Mesendoderm (in vitro differentiated cells): ENCODE measurements around the gene EAPP.

Experiments
- DNase-seq: peaks from one replicate; pipeline ENCODE4 v3.0.0; 2013
- H2AK5ac ChIP-seq: 2 replicates; pipeline ENCODE4 v1.6.1; 2013; ENCODE audit warnings: low read length, inconsistent platforms
- H2BK120ac ChIP-seq: 2 replicates; pipeline ENCODE4 v1.6.1; 2013; ENCODE audit warnings: low read depth, mild to moderate bottlenecking, low read length, moderate library complexity, mixed read lengths
- H2BK15ac ChIP-seq: replicated peaks from 2 replicates; pipeline ENCODE4 v1.6.1; 2013; ENCODE audit warnings: low read depth, mild to moderate bottlenecking, moderate library complexity
- H2BK5ac ChIP-seq: 2 replicates; pipeline ENCODE4 v1.6.1; 2013; ENCODE audit warnings: low read length, inconsistent platforms
- H3K18ac ChIP-seq: 2 replicates; pipeline ENCODE4 v1.6.1; 2013; ENCODE audit warnings: mild to moderate bottlenecking, low read length, mixed read lengths
- H3K23ac ChIP-seq: one replicate; pipeline ENCODE4 v1.6.1; 2013; ENCODE audit warnings: low read length
- H3K27ac ChIP-seq: 2 replicates; pipeline ENCODE4 v1.5.1; 2013; ENCODE audit warnings: low read depth, mild to moderate bottlenecking, inconsistent platforms, low read length, moderate library complexity
- H3K27me3 ChIP-seq: 2 replicates; pipeline ENCODE4 v1.6.1; 2013; ENCODE audit warnings: low read length, control low read depth, mild to moderate bottlenecking, inconsistent platforms; ENCODE audit not compliant: insufficient read depth, poor library complexity
- H3K36me3 ChIP-seq: 2 replicates; pipeline ENCODE4 v1.6.1; 2013; ENCODE audit warnings: low read length, inconsistent platforms; ENCODE audit not compliant: control insufficient read depth, insufficient read depth
- H3K4ac ChIP-seq: one replicate; pipeline ENCODE4 v1.6.1; 2013; ENCODE audit warnings: low read depth, mild to moderate bottlenecking, low read length, moderate library complexity
- H3K4me1 ChIP-seq: 2 replicates; pipeline ENCODE4 v1.6.1; 2013; ENCODE audit warnings: low read depth, low read length, inconsistent platforms; ENCODE audit not compliant: control insufficient read depth
- H3K4me2 ChIP-seq: 2 replicates; pipeline ENCODE4 v1.6.1; 2013; ENCODE audit warnings: low read length
- H3K4me3 ChIP-seq: 2 replicates; pipeline ENCODE4 v1.5.1; 2013; ENCODE audit warnings: mild to moderate bottlenecking, low read length
- H3K56ac ChIP-seq: one replicate; pipeline ENCODE4 v1.6.1; 2013; ENCODE audit warnings: low read length
- H3K79me1 ChIP-seq: 2 replicates; pipeline ENCODE4 v1.6.1; 2013; ENCODE audit warnings: low read length, inconsistent platforms
- H3K79me2 ChIP-seq: 2 replicates; pipeline ENCODE4 v1.6.1; 2013; ENCODE audit warnings: mild to moderate bottlenecking, low read length; ENCODE audit not compliant: control insufficient read depth, insufficient read depth
- H3K9ac ChIP-seq: 2 replicates; pipeline ENCODE4 v1.6.1; 2013; ENCODE audit warnings: low read length, inconsistent platforms
- H4K5ac ChIP-seq: one replicate; pipeline ENCODE4 v1.6.1; 2013; ENCODE audit warnings: low read length
- H4K8ac ChIP-seq: one replicate; pipeline ENCODE4 v1.6.1; 2013; ENCODE audit warnings: low read depth, mild to moderate bottlenecking, control low read depth, low read length, moderate library complexity
- WGBS: extraction: QIAGEN DNeasy Blood & Tissue Kit; methylation state at CpG from one replicate; pipeline ENCODE4 v1.1.7; 2013; ENCODE audit warnings: low lambda C conversion rate, missing lambda C conversion rate; ENCODE audit not compliant: insufficient coverage; ENCODE audit errors: extremely low coverage; 5-methylcytosine and 5-hydroxymethylcytosine counted together

The EAPP gene

GRCh38 chr14:34502545-34503225 lies 36.8 kb downstream of the EAPP start:
- no CpG with 5 or more reads among the region's 2 CpGs for WGBS
- H3K9ac ChIP-seq = no peak overlapping the region
- H2BK120ac ChIP-seq = no peak overlapping the region
- H3K23ac ChIP-seq = no peak overlapping the region
- H3K4me2 ChIP-seq = no peak overlapping the region
- no peak for DNase-seq
- H3K4ac ChIP-seq = no peak overlapping the region
- H3K18ac ChIP-seq = no peak overlapping the region
- H4K8ac ChIP-seq = no peak overlapping the region
- H2BK15ac ChIP-seq = no peak overlapping the region
- H3K36me3 ChIP-seq = no peaks in the 10 kb centered on the region
- no peaks in the 10 kb centered on the region for H3K27me3 ChIP-seq
- no peaks in the 10 kb centered on the region for H3K79me2 ChIP-seq
- H4K5ac ChIP-seq = no peak overlapping the region
- H3K27ac ChIP-seq = no peak overlapping the region
- no peak overlapping the region for H3K56ac ChIP-seq
- H2BK5ac ChIP-seq = no peak overlapping the region
- peaks cover 2% of the 10 kb centered on the region for H3K4me1 ChIP-seq
- H2AK5ac ChIP-seq = no peak overlapping the region
- no peak overlapping the region for H3K4me3 ChIP-seq
- no peaks in the 10 kb centered on the region for H3K79me1 ChIP-seq

GRCh38 chr14:34502001-34502400 lies 37.5 kb downstream of the EAPP start:
- no peak overlapping the region for H3K4me2 ChIP-seq
- H3K79me2 ChIP-seq = no peaks in the 10 kb centered on the region
- H3K4me1 ChIP-seq = peaks cover 4% of the 10 kb centered on the region
- no peak overlapping the region for H4K5ac ChIP-seq
- H2BK15ac ChIP-seq = no peak overlapping the region
- H3K4ac ChIP-seq = no peak overlapping the region
- H3K36me3 ChIP-seq = no peaks in the 10 kb centered on the region
- DNase-seq = no peak
- no peak overlapping the region for H3K4me3 ChIP-seq
- H3K18ac ChIP-seq = no peak overlapping the region
- WGBS = no CpG with 5 or more reads among the region's 2 CpGs
- no peak overlapping the region for H2AK5ac ChIP-seq
- no peak overlapping the region for H2BK120ac ChIP-seq
- H4K8ac ChIP-seq = no peak overlapping the region
- H3K23ac ChIP-seq = no peak overlapping the region
- no peak overlapping the region for H3K56ac ChIP-seq
- H3K27ac ChIP-seq = no peak overlapping the region
- no peaks in the 10 kb centered on the region for H3K79me1 ChIP-seq
- H3K9ac ChIP-seq = no peak overlapping the region
- no peak overlapping the region for H2BK5ac ChIP-seq
- H3K27me3 ChIP-seq = no peaks in the 10 kb centered on the region

GRCh38 chr14:34501004-34501580 lies 38.4 kb downstream of the EAPP start:
- no peak overlapping the region for H4K8ac ChIP-seq
- H2BK5ac ChIP-seq = no peak overlapping the region
- H2BK15ac ChIP-seq = no peak overlapping the region
- no peaks in the 10 kb centered on the region for H3K36me3 ChIP-seq
- H3K79me1 ChIP-seq = no peaks in the 10 kb centered on the region
- no peak overlapping the region for H3K18ac ChIP-seq
- no peak overlapping the region for H3K23ac ChIP-seq
- H4K5ac ChIP-seq = no peak overlapping the region
- no peak overlapping the region for H3K9ac ChIP-seq
- no peak overlapping the region for H3K56ac ChIP-seq
- no peak overlapping the region for H2AK5ac ChIP-seq
- peaks cover 4% of the 10 kb centered on the region for H3K4me1 ChIP-seq
- 100% methylated on average over 1 of the region's 5 CpGs for WGBS
- no peak overlapping the region for H3K27ac ChIP-seq
- no peak overlapping the region for H3K4ac ChIP-seq
- H3K79me2 ChIP-seq = no peaks in the 10 kb centered on the region
- no peak overlapping the region for H3K4me2 ChIP-seq
- H3K27me3 ChIP-seq = no peaks in the 10 kb centered on the region
- DNase-seq = no peak
- no peak overlapping the region for H3K4me3 ChIP-seq
- no peak overlapping the region for H2BK120ac ChIP-seq

- Histone ChIP-seq H3K27me3 (no peaks in the 10 kb centered on the region), H3K36me3 (no peaks in the 10 kb centered on the region)
Observed at GRCh38 chr14:34498684-34499412, 40.7 kb downstream of the EAPP start.

GRCh38 chr14:34496679-34497513 lies 42.6 kb downstream of the EAPP start:
- Histone ChIP-seq H3K79me2 (no peaks in the 10 kb centered on the region), H3K4me3 (no peak overlapping the region), H3K4me2 (no peak overlapping the region), H2BK15ac (no peak overlapping the region), H3K9ac (peak overlapping the region; percentile 8), H3K18ac (no peak overlapping the region), H3K79me1 (no peaks in the 10 kb centered on the region), H3K56ac (no peak overlapping the region), H2BK5ac (no peak overlapping the region), H3K36me3 (no peaks in the 10 kb centered on the region), H3K4me1 (peaks cover 2% of the 10 kb centered on the region), H3K27me3 (no peaks in the 10 kb centered on the region), H3K23ac (no peak overlapping the region), H4K8ac (no peak overlapping the region), H2AK5ac (no peak overlapping the region), H3K4ac (no peak overlapping the region), H4K5ac (no peak overlapping the region), H3K27ac (no peak overlapping the region), H2BK120ac (no peak overlapping the region)
- DNase-seq = peak; percentile 97
- WGBS = no CpG with 5 or more reads among the region's 14 CpGs

More at GRCh38 chr14:34498684-34499412, 40.7 kb downstream of the EAPP start:
- Histone ChIP-seq H3K56ac (no peak overlapping the region), H3K4me2 (no peak overlapping the region), H4K5ac (no peak overlapping the region), H2BK5ac (no peak overlapping the region), H3K4me1 (peaks cover 2% of the 10 kb centered on the region), H2BK120ac (no peak overlapping the region), H2BK15ac (no peak overlapping the region), H3K79me1 (no peaks in the 10 kb centered on the region), H3K4ac (no peak overlapping the region), H3K4me3 (no peak overlapping the region), H4K8ac (no peak overlapping the region), H3K9ac (no peak overlapping the region), H3K18ac (no peak overlapping the region), H3K79me2 (no peaks in the 10 kb centered on the region), H3K23ac (no peak overlapping the region), H3K27ac (no peak overlapping the region), H2AK5ac (no peak overlapping the region)
- WGBS = no CpG with 5 or more reads among the region's 6 CpGs
- DNase-seq = peak; percentile 38
